Stimulated activated CD8-positive, alpha-beta memory T cell treated with anti-CD3 and anti-CD28 coated beads, Interleukin-4, amount 100 ng/mL, for 48 hours (primary cell): Measurements from ENCODE around the gene DMAC1.
A peak's percentile ranks its signal among the peaks of the same experiment; 100 is the strongest.

Experiments used
- DNase-seq: peaks from one replicate; pipeline ENCODE4 v3.0.0-alpha.2; 2020

Gene DMAC1

GRCh38 chr9:7799234-7799943, at the start of gene DMAC1:
DMAC1 (minus strand) TSS chr9:7799778; CDS start chr9:7799734, 44 bp downstream.
- peak; percentile 82 for DNase-seq

DNA sequence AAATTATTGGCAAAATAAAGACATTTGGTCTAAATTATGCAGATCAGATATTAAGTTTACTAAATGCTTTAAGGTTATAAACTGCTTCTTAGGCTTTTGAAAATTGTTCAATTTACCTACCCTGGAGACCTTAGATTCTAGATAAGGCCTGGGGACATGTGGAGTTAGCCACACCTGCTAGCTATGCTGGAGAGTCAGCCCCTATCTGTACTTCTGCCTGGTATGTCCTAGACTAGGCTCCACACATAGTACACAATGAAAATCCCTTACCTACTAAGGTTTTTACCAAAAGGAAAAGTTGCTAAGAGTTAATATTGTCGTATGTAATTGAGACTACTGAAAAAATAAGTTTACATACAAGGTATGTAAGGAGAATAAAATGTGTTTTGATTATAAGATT, 49.8 kb upstream of the DMAC1 start:
- no peak for DNase-seq

DNA sequence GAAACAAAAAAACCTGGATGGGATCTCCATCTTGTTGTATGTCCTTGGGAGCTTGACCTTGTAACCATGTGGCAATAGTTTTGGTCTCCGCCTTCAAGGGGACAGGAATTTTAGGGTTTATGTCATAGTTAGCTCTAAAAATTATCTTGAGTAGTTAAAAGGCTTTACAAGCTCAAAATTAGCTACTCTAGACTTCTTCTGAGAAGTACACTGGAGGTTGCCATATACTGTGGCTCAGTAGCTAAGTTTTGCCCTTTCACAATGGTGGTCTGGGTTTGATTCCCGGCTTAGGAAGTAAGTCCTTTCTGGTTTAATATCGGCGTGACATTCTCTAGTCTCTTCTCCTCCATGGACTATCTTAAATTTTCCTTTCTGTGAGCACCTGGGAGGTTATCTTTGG, 48.9 kb upstream of the DMAC1 start:
- DNase-seq = no peak

DNA sequence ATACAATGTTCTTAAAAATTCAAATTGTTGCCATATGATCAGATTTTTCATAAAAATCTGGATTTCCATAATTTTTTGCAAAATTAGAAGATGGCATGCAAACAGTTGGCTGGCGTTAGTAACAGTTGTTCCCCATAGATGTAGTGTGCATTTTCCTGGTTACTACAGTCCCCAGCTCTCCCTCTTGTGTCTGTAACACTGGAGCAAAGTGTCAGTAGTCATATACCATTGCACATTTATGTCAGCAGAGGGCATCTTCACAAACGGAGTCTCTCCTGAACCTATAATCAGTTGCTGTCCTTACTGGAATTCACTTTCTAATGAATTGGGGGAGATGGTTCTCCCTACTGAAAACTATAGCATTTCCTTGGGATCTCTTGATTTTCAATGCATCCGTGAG, 44.7 kb upstream of the DMAC1 start:
- no peak for DNase-seq

GRCh38 chr9:7841831-7842230, 42.3 kb upstream of the DMAC1 start:
- DNase-seq = no peak

DNA sequence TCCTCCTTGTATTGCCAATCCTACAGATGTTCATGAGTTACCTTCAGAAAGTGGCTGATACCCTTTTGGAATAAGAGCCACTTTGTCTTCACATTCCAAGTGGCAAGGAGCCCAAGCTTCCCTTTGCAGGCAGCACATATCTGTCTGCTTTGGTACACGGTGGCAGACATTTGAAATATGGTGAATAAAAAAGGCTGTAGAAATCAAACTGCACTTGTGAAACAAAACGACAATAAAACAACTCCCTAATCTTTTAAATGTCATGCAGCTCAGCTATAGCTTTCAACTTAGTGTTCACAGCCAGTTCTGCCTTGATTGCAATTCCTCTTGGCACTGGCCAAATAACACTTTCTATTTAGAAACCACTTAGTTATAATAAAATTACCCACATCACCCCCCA, 35.0 kb upstream of the DMAC1 start:
- DNase-seq = no peak

GRCh38 chr9:7828334-7828733, 28.8 kb upstream of the DMAC1 start:
- no peak for DNase-seq

- no peak for DNase-seq
Measured at GRCh38 chr9:7827792-7828191, 28.2 kb upstream of the DMAC1 start.

GRCh38 chr9:7827056-7827455, 27.5 kb upstream of the DMAC1 start:
- DNase-seq = no peak

DNA sequence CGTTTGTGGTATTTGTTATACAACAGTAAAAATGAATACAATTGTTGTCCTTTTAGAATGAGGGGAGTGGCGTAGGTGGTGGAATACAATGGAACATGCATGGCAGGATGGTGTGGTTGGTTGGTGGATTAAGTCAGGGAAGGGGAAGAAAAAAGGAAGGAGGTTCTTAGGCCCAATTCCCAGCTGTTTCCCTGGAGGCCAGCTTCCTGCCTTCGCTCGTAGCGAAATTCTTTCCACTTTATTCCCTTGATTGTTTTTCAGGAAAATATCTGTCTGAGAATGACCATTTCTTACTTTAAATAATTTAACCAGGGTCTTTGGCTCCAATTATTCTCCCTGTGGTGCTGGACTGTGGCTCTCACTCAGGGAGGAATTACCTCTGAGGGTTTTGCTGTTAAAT, 24.1 kb upstream of the DMAC1 start:
- no peak for DNase-seq

DNA sequence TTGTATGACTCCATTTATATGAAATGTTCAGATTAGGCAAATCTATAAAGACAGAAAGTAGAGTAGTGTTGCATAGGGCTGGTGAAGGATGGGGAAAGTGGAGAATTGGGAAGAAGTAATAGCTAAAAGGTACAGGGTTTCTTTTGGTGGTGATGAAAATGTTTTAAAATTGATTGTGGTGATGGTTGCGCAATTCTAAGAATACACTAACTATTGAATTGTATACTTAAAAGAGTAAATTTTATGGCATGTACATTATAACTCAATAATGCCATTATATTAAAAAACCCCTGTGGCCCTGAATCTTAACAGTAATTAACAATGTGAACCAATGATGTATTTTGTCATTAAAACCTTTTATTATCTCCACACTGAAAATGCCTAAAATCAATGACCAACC, 20.4 kb upstream of the DMAC1 start:
- DNase-seq = no peak

DNA sequence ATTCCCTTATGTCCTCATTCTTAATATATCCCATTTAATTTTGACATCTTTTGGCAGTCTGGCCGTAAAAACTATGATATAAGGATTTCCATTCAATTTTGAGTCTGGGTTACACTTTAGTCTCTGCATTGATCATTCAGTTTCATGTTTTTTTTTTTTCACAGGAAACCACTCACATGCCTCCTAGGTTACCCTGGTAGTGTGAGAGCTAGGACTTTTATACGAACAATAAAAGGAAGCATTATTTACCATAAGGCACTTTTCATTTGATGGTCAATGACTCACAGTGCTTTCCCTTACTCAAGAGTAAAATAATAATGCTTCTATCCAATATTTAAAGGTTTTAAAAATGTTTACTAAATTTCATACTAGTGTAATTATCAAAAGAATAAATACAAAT, 16.4 kb upstream of the DMAC1 start:
- no peak for DNase-seq

GRCh38 chr9:7813030-7813429, 13.5 kb upstream of the DMAC1 start:
- no peak for DNase-seq

- DNase-seq = no peak
Measured at GRCh38 chr9:7811677-7812076, 12.1 kb upstream of the DMAC1 start.

GRCh38 chr9:7802666-7803065, 3.1 kb upstream of the DMAC1 start:
- no peak for DNase-seq

GRCh38 chr9:7799944-7800285, 337 bp upstream of the DMAC1 start:
- DNase-seq = no peak

GRCh38 chr9:7794196-7794595, 5.4 kb downstream of the DMAC1 start:
- no peak for DNase-seq

DNA sequence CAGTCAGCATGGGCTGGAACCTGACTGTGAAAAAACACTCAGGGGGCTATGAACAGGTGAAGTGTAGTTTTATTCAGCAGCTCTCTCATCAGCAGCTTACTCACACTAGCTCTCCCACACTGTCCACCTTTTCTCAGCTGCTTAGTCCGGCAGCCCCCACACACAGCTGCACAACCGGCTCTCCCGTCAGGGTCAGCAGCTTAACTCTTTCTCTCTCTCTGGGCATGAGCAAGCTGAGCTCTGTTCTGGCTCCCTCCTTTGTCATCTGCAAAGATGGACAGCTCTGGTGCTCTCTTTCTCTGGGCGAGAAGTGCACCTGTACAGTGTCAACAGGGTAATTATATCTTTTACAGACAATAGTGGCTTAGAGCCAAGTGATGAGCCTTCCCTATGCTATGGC, 8.2 kb downstream of the DMAC1 start:
- DNase-seq = no peak

DNA sequence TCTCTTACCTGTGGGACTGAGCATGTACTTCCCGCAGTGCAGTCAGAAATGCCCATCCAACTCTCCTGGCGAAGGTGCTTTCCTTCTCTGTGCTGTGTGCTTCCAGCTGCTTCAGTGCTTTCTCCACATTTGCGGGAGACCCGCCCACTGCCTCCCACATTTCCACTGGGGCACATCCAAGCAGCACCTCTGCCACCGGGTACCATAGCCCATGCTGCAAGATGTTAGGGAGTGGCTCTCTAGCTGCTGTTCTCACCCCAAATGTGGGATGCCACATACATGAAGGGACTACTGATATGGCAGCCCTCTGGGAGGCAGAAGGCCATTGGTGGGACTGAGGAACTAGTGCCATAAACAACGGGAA, 8.8 kb downstream of the DMAC1 start:
- DNase-seq = no peak

GRCh38 chr9:7790022-7790818, 9.4 kb downstream of the DMAC1 start:
- DNase-seq = no peak

GRCh38 chr9:7788772-7789171, 10.8 kb downstream of the DMAC1 start:
- no peak for DNase-seq

GRCh38 chr9:7785813-7786212, 13.8 kb downstream of the DMAC1 start:
- no peak for DNase-seq

DNA sequence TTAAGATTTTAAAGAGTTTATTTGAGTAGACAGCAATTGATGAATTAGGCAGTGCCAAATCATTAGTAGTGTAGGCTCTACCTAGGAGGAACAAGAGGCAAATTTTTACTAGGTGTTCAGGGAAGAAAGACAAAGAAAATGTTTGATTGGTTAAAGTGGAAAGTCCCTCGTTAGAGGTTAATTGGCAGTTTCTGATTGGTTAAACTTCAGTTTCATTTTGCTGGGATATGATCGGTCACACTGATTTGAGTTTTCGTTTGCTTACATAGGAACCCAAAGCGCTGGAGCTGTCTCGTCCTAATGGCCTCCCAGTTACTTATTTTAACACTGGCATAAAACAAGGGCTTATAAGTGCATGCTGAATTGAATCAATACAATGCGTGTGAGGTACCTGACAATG, 15.1 kb downstream of the DMAC1 start:
- DNase-seq = no peak

GRCh38 chr9:7783635-7784063, 15.9 kb downstream of the DMAC1 start:
- DNase-seq = no peak
